HG03103 (cell line): ENCODE measurements around the gene ATP1A2.

Experiments
- ATAC-seq: cut with Tn5 transposase; IDR thresholded peaks from one replicate; pipeline ENCODE4 v1.9.1; 2021; ENCODE audit warnings: low read depth; ENCODE audit not compliant: unreplicated experiment

ATP1A2 gene

DNA sequence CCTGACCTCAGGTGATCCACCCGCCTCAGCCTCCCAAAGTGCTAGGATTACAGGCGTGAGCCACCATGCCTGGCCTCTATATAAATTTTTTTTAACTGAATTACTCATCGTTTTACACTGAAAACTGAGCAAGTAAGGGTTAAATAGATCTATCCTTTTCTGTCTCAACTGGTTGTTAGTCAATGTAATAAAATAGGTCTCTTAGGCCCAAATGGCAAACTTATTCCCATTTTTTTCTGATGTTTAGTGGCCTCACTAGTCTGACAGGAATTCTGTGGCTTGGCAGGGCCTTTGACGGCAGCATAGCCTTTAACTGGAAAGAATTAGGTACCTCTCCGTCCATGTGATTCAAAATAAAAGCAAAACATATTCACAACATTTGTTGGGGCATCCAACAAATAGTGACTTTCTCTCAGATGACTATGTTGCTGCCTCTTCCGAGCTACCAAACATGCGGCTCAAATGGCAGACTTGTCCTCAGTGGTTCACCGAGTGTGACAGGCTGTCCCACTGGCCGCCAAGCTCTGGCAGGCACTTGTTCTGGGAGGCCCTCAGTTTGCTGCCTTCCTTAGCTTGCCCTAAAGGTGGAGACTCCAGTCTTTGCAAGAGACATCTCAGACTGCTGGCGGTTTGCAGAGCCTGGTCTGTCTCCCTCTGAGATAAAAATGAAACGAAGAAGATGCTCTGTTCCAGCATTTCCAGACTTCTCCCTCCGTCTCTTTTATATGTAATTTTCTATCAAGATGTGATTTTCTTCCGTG lies 53.2 kb downstream of the ATP1A2 start:
- no peak for ATAC-seq

- no peak for ATAC-seq
Measured at GRCh38 chr1:160169553-160170399, 54.2 kb downstream of the ATP1A2 start.

DNA sequence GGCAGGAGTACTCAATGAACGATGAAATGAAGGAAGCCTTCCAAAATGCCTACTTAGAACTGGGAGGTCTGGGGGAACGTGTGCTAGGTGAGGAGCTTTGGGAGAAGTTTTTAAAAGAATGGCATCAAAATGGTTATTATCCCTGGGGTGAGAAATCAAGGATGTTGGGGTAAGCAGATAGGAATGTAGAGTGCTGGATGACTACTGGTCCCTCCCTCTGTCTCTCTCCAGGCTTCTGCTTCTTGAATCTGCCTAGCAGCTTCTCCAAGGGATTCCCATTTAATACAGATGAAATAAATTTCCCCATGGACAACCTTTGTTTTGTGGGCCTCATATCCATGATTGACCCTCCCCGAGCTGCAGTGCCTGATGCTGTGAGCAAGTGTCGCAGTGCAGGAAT lies 55.8 kb downstream of the ATP1A2 start:
- no peak for ATAC-seq

DNA sequence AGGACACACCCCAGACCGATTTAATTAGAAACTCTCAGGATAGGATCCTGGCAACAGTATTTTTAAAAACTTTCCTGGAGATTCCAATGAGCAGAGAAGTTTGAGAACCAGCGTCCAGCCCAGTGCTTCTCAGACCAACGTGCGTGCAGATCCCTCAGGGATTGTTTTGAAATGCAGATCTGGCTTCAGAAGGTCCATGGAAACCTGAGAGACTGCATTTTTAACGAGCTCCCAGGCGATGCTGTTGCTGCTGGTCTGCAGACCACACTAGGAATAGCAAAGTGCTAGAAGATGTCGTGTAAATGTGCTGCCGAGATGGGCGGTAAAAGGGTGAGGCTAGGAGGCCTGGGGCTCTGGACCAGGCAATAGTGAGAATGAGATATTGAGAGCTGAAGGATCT lies 56.4 kb downstream of the ATP1A2 start:
- ATAC-seq, result no peak

DNA sequence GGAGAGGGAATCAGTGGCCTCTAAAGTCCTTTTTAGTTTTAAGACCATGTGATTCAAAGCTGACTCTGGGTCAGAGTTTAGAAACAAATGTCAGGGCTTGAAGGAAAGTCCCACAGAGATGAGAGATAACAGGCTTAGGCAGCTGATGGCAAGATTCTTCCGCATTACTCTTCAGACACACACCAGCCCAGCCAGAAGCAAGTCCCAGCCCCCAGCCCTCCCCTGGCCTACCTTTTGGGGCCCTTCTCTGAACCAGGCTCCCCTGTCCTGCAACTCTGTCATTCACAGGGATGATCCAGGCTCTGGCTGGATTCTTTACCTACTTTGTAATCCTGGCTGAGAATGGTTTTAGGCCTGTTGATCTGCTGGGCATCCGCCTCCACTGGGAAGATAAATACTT lies 61.7 kb downstream of the ATP1A2 start:
- ATAC-seq, result no peak

- ATAC-seq, result no peak
Measured at GRCh38 chr1:160177667-160178066, 62.1 kb downstream of the ATP1A2 start.

- no peak for ATAC-seq
Measured at GRCh38 chr1:160178731-160179130, 63.2 kb downstream of the ATP1A2 start.

GRCh38 chr1:160179336-160179735 lies 63.8 kb downstream of the ATP1A2 start:
- ATAC-seq, result no peak

DNA sequence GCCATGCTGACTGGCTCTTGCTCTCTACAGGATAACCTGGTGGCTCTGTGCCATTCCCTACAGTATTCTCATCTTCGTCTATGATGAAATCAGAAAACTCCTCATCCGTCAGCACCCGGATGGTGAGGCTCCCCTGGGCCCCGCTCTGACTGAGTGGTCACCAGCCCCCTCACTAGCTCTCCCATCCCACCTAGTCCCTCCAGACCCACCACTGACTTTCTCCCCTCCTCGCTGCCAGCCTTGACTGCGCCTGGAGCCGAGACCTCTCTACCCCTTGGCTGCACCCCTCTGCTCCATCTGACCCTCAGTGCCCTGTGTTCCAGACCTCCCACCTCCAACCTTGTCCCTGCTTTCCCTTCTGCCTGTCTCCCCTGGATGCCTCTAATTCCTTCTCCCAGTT lies 70.7 kb downstream of the ATP1A2 start:
- ATAC-seq, result no peak

GRCh38 chr1:160186729-160187128 lies 71.2 kb downstream of the ATP1A2 start:
- no peak for ATAC-seq

DNA sequence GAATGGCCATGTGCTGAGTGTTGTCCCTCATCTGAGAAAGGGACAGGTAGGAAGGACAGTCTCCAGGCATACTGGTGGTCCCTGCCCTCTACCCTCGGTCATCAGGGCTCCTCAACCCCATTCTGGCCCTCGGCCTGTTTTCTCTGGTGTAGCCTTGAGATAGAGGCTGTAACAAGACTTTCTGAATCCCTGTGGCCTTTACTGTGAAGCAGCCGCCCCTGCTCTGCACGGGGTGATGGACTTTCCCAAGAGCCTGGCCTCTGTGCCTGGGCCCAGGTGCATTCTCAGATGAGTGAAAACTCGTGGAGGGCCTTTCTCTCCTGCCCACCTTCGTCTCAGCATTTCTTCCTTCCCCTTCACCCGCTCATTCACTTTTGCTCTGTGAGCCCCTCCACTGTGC lies 71.8 kb downstream of the ATP1A2 start:
- ATAC-seq, result no peak

DNA sequence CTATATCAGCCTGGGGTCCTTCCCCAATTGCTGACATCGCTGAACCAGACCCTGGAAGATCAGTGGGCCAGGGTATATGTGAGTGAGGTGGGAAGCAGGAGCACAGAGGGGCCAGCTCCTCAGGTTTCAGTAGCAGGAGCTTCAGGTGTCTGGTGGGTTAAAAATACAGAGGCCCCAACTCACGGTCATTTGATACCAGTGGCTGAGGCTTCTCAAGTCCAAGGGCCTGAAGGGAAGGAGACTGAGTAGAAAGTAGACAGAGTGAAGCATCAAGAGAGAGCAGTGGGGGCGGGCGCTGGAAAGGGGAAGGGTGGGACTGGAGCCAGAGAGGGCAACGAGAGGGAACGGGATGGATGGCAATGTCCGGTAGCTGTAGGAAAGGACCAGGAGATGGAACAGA lies 72.8 kb downstream of the ATP1A2 start:
- ATAC-seq, result no peak

- ATAC-seq, result no peak
Measured at GRCh38 chr1:160189649-160190625, 74.4 kb downstream of the ATP1A2 start, which contains the start of gene CASQ1. Gene CASQ1 (plus strand): TSS chr1:160190575. CDS start chr1:160190752, 177 bp downstream.

GRCh38 chr1:160191756-160192155 lies 76.2 kb downstream of the ATP1A2 start:
- no peak for ATAC-seq

GRCh38 chr1:160192234-160192633 lies 76.7 kb downstream of the ATP1A2 start:
- ATAC-seq, result no peak
